Ureter (tissue), 1 donor: Measurements from ENCODE around the gene EVPL. TPM values are rescaled to one million over a fixed set of nuclear protein-coding genes. Genes with fewer than 3 reads are reported as not detected.
"Not testable (repeated sequence)": the region's sequence is repeated elsewhere in the genome, so short reads cannot be mapped to it uniquely, and the experiment has no call there.

Experiments
- DNase-seq: peaks from one replicate; pipeline ENCODE4 v3.0.0-alpha.2; 2020; ENCODE audit warnings: low spot score
- total RNA-seq: library from RNA; stranded (reverse); gene quantifications from one replicate; pipeline ENCODE4 v1.2.4, GENCODE V29; 2023
- donor health status: DM: yes; HTN: yes; CAD: no.

EVPL gene
- total RNA-seq, 1 donor from 2014 or later = 84.2 TPM

DNA sequence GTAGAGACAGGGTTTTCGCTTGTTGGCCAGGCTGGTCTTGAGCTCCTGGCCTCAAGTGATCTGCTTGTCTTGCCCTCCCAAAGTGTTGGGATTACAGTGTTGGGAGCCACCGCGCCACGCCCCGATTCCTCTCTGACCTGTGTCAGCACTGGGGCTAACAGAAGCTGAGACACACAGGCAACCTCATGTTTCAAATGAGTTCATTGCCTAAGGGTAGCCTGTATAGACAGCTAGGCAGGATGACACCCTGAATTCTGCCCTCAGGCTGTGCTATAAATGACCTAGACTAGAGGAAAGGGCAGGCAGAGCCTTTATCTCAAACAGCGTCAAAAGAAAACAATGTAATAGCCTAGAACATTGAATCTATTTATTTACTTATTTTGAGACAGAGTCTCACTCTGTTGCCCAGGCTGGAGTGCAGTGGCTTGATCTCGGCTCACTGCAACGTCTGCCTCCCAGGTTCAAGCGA lies 28.7 kb downstream of the EVPL start:
- DNase-seq = no peak

- peak; percentile 84 for DNase-seq
Observed at GRCh38 chr17:75996665-75997590, 30.2 kb downstream of the EVPL start.

GRCh38 chr17:75995385-75995925 lies 31.7 kb downstream of the EVPL start:
- DNase-seq = no peak

DNA sequence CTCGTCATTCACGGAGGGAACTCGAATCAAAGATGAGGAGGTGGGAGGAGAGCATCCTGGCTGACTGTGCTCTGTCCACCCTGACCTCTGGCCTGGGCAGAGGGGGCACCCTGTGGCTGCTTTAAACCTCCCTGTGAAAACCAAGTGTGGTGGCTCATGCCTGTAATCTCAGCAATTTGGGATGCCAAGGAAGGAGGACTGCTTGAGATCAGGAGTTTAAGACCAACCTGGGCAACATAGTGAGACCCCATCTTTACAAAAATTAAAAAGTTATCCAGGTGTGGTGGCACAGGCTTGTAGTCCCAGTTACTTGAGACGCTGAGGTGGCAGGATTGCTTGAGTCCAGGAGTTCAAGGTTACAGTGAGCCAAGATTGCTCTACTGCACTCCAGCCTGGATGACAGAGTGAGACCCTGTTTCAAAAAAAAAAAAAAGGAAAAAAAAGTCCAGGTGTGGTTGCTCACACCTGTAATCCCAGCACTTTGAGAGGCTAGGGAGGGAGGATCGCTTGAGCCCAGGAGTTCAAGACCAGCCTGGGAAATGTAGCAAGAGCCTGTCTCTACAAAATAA lies 32.2 kb downstream of the EVPL start:
- DNase-seq = no peak

- DNase-seq = no peak
Observed at GRCh38 chr17:75991396-75991795, 35.7 kb downstream of the EVPL start.

DNA sequence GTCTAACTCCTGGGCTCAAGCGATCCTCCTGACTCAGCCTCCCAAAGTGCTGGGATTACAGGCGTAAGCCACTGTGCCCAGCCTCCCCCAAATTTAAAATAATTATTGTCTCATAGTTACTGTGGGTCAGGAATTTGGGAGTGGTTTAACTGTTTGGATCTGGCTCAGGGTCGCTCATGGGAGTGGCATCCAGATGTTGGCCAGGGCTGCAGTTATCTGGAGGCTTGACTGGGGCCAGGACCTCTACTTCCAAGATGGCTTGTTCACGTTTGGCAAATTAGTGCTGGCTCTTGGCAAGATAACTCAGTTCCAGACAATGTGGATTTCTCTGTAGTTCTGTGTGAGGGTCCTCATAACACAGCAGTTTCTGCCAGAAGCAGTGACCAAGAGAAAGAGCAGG lies 40.1 kb downstream of the EVPL start:
- no peak for DNase-seq

- no peak for DNase-seq
Observed at GRCh38 chr17:75985986-75986385, 41.1 kb downstream of the EVPL start.

DNA sequence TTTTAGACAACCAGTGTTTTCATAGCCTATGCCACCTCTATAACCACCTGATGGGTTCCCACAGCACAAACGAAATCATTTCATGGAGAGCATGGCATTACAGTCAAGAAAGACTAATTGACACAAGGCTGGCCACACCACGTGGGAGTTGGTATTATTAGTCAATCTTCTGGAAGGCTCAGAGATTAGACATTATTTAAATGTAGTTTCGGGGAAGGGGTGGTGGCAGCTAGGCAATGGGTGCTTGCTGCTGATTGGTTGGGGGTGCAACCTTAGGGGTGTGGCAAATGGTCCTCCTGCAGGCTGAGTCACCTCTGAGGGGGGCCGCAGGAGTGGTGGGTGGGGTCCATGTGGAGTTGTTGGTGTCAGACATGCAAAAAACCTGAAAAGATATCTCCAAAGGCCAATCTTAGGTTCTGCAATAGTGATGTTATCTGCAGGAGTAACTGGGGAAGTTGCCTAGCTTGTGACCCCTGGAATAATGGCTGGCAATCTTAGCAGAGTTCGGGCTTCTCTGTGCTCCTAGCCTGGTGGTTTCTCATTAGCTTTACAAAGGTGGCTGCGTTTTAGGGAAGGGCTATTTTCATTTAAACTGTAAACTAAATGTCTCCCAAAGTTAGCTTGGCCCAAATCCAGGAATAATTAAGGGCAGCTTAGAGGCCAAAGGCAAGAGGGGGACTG lies 43.5 kb downstream of the EVPL start:
- no peak for DNase-seq

GRCh38 chr17:75981019-75981615 lies 46.0 kb downstream of the EVPL start:
- no peak for DNase-seq

DNA sequence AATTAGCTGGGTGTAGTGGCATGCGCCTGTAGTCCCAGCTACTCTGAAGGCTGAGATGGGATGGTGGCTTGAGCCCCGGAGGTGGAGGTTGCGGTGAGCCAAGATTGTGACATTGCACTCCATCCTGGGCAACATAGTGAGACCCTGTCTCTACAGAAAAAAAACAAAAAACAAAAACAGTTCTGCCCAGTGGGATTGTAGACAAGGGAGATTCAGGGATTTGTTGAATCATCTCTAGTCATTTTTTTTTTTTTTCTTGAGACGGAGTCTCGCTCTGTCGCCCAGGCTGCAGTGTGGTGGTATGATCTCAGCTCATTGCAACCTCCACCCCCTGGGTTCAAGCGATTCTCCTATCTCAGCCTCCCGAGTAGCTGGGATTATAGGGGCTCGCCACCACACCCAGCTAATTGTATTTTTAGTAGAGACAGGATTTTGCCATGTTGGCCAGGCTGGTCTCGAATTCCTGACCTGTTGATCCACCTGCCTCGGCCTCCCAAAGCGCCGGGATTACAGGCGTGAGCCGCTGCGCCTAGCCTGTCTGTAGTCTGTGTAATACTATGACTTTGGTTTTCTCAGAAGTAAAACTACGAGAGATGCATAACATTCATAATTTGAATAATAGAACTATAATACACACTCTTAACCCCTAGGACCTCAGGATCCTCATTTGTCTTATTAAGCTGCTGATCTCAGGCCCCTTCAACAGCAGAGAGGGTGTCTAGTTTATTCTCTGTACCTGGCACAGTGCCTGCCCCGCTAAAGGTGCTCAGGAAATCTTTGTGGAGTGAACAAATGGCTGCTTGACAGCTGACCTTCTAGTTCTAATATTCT lies 46.7 kb downstream of the EVPL start:
- DNase-seq = no peak

DNA sequence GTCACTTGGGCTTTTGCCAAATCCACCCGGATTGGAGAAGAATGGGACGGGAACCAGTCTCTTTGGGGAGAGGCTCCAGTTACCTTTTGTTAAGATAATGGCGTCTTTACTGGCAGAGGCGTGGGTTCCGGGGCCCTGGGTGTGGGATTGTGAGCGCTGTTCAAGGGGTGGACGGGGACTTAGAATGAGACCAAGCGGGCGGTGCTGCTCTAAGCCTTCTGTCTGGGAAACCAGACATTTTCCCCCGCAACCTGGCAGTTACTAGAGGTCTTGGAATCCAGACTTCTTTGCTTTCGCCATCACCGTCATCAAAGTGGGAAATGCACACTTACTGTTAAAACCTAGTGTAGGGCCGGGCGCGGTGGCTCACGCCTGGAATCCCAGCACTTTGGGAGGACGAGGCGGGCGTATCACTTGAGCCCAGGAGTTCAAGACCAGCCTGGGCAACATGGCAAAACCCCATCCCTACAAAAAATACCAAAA lies 47.4 kb downstream of the EVPL start:
- peak; percentile 52 for DNase-seq

- DNase-seq = peak; percentile 99
Observed at GRCh38 chr17:75978938-75979704, 48.0 kb downstream of the EVPL start, which contains the start of the genes ACOX1 and TEN1. ACOX1 (minus strand) TSS chr17:75979166; CDS start chr17:75979073, 93 bp downstream. TEN1 (plus strand) TSS chr17:75979240; CDS start chr17:75986193, 6,953 bp downstream.

GRCh38 chr17:75976175-75976848 lies 50.8 kb downstream of the EVPL start:
- no peak for DNase-seq

GRCh38 chr17:75975757-75976174 lies 51.3 kb downstream of the EVPL start:
- DNase-seq = no peak

- DNase-seq = not testable (repeated sequence)
Observed at GRCh38 chr17:75975187-75975586, 51.9 kb downstream of the EVPL start.

GRCh38 chr17:75970626-75971025 lies 56.5 kb downstream of the EVPL start:
- no peak for DNase-seq

DNA sequence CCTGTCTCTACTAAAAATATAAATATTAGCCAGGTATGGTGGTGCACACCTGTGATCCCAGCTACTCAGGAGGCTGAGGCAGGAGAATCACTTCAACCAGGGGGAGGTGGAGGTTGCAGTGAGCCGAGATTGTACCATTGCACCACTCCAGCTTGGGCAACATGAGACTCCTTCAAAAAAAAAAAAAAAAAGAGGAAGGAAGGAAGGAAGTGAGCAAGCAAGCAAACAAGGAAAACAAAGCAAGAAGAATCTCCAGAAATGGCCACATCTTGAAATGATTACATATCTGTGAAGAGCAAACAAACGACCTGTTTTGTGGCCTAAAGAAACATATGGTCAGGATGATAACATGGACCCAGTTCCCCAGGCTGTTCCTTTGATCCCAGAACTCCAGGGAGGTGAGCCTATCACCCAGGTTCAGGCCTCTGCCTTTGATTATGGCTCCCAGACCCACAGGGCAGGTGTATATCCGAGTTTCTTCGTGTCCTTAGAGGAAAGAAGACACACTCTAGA lies 57.0 kb downstream of the EVPL start:
- no peak for DNase-seq

- not testable (repeated sequence) for DNase-seq
Observed at GRCh38 chr17:75969044-75969443, 58.1 kb downstream of the EVPL start.

DNA sequence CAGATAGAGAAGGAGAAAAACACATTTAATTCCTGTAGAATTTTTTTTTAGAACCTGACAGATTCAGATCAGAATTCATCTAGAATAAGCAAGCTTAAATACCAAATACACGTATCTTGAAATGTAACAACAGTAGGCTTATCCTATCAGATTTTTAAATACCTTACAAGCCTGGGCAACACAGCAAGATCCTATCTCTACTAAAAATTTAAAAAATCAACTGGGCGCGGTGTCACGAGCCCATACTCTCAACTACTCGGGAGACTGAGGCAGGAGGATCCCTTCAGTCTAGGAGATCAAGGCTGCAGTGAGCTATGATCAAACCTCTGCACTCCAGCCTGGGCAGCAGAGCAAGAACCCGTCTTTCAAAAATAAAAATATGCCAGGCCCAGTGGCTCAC lies 61.6 kb downstream of the EVPL start:
- no peak for DNase-seq
